SW 1271 (cell line): Measurements from ENCODE around the gene SLC12A6.
"Not testable (repeated sequence)": the region's sequence is repeated elsewhere in the genome, so short reads cannot be mapped to it uniquely, and the experiment has no call there.

Experiments
- DNase-seq, 2 experiments: peaks; one replicate each; lab custom pipeline; 2025; lab: John Stamatoyannopoulos, UW

Gene SLC12A6

GRCh38 chr15:34337557-34338306 lies at the start of gene SLC12A6:
SLC12A6 (minus strand) TSS chr15:34337781; CDS start chr15:34336680, 1,101 bp downstream.
- DNase-seq = peak; percentile 72 to 76

DNA sequence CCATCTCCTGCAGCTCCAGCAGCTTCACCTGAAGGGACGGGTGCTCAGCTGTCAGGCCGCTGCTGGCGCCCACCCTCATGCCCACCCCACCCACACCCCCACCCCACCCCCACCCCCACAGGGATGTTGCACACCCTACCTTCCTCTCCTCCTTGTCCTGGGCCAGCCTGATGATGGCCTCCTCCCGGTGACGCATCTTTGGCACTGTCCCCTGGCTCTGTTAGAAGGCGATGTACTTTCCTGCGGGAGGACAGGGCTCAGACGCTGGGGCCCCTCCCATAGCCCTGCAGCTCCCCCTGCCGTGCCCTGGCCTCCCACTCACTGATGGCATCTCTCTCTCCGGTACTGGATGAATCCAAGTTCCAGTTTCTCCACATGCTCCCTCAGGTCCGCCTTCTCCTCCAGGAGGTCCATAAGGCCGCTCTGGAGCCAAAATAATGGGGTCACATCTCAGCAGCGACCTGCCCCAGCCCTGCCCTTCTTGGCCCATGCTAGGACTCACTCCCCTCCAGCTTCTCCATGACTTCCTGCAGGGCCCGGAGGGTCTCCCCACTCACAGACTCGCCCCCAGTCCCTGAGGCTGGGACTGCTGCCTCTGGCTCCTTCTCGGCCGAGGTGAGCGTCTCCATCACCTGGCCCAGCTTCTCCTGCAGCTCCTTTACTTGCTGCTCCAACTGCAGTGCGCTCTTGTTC lies 44.4 kb upstream of the SLC12A6 start:
- not testable (repeated sequence) for DNase-seq

DNA sequence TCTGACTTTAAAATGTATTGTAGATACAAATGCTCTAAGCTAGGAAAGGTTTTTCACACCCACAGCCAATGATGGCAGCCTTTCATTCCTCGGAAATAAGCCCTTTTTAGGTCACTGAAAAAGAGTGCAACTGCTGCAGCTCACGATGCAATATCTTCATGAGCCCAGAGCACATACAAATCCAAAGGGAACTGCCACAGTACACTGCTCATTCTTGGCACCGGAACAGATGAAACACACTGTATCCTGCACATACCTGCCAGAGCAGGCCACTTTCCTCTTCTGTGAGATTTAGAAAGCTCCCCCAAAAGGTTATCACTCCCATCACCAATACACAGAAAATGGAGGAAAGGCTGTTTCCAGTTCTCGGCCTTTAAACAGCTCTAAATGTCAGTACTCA lies 42.9 kb upstream of the SLC12A6 start:
- not testable (repeated sequence) for DNase-seq

DNA sequence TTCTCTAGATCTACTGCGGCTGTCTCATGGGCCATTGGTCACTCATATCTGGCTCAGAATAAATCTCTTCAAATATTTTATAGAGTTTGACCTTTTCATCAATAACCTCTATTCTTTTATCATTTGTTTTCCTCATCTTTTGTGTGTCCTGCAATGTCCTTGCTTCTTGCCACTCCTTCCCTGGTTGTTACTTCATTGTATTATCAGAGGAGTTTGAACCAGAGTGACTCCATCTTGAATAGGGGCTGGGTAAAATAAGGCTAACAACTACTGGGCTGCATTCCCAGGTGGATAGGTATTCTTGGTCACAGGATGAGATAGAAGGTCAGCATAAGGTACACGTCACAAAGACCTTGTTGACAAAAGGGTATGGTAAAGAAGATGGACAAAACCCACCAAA lies 39.3 kb upstream of the SLC12A6 start:
- DNase-seq = no peak

GRCh38 chr15:34375541-34375940 lies 38.0 kb upstream of the SLC12A6 start:
- not testable (repeated sequence) for DNase-seq

- no peak for DNase-seq
Observed at GRCh38 chr15:34374816-34375215, 37.2 kb upstream of the SLC12A6 start.

DNA sequence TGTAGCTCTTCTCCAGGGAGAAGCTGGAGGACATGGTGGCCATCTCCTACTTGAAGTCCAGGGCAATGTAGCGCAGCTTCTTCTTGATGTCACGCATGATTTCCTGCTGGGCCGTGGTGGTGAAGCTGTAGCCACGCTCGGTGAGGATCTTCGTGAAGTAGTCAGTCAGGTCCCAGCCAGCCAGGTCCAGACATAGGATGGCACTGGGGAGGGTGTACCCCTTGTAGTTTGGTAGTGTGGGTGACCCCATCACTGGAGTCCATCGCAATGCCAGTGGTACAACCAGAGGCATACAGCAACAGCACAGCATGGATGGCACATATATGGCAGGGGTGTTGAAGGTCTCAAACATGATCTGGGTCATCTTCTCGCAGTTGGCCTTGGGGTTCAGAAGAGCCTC lies 36.4 kb upstream of the SLC12A6 start:
- DNase-seq = no peak

GRCh38 chr15:34370643-34371042 lies 33.1 kb upstream of the SLC12A6 start:
- DNase-seq = no peak

- no peak for DNase-seq
Observed at GRCh38 chr15:34370129-34370528, 32.5 kb upstream of the SLC12A6 start.

DNA sequence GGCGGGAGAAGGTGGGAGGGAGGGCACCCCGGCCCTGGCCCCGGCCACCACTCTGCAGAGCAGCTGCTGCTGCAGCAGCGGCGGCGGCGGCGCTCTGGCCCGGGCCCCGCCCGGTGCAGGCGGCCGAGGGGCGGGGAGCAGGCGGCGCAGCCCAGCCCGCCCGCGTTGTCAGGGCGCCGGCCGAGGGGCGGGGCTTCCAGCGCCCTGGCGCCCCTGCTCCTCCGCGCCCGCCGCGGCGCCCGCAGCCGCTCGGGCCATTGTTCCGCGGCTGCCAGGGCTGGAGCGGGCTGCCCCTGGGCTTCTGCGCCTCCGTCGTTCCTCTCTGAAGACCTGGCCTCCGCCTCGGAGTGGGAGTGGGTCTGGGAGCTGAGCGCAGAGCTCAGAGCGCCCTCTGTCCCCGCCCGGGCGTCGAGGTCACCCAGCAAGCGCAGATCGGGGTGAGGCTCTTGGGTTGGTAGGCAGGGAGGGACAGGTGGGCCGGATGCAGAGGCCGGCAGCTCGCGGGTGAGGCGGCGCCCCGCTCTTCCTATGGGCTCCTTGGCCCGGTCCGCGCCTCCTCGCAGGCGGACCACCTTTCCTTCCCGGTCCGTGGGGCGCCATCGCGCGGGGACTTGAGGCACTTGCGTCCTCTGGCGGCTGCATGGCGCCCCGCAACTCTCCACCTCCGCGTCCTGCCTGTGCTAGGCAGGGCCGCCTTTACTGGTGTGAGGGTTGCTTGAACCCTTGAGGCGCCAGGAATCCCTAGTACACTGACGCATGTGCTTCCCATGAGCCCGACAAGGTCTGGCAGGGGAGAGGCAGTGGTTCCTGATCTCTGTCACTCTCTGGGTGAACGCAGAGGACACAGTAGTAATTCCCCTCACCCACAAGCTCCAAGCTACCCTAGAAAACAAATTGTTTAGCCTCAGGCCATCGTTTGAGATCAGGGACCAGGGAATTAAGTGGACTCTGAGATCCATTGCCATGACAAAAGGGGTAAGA lies 29.8 kb upstream of the SLC12A6 start, which contains the start of gene LPCAT4:
Gene LPCAT4, minus strand, starts transcription at position 96 of the 981 bp plus-strand sequence. CDS start 96 bp downstream, outside the sequence.
- peak; percentile 68 to 74 for DNase-seq

DNA sequence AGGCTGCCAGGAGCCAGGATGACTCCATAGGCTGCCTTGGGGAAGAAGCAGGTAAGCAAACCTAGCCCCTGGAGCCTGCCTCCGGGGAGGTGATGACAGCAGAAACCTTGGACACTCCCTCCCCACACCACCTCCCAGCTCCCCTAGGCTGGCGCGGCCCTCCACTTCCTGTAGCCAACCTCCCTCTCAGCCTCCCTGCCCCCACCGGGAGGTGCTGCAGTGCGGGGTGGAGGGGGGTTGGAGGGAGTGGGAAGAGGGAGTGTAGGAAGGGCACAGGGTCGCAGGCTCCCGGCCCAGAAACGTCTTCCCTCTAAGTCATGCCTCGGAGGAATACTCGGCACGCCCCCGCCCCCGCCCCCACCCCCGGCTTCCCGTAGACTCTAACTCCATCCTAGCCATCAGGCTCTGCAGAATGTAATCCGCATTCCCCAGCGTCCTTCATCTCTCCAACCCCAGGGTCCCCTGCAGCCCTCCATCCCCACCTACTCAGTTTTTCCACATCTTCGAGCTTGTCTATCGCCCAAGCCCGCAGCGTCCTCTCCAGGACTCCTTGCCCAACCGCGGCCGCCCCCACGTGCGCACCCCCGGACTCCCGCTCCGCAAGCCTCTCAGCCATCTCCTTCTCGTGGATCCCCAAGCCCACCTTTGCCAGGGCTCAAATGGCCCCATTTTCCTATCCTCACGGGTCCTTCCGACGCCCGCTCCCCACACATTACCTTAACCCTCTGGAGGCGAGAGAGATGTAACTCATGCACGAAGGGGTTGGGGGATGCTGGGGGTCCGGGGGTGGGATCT lies 28.9 kb upstream of the SLC12A6 start:
- DNase-seq = peak in 1 of 2 experiments; percentile 28

- DNase-seq = no peak
Observed at GRCh38 chr15:34365836-34366235, 28.3 kb upstream of the SLC12A6 start.

DNA sequence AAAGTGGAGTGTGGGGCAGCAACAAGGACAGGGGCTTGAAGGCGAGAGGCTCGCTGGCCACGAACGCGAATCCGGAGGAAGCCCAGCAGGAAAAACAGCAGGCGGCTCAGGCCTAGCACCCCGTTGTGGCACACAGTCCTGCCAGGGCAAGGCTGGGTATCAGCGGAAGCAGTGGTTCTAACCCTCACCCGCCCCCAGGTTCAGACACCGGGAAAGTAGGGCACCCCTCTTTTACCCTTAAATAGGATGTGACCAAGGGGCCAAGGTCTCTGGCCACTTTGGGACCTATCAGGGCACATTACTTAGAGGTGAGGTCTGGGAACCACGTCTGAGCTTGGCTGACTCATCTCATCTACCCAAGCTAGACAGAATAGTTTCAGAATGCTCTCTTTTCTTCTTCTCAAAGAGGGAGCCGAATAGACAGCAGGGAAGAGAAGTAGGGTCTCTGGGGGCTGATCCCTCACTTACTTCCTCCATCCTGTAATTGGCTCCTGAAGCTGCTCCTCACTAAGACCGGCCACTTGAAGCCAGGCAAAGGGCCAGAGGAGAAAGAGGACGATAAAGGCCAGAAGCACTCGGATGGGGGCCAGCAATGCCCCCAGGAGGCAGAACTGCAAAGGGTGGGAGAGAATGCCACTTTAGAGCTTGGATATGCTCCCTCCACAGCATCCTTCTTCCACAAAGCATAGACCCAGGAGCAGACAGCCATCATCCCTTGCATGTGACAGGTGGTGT lies 27.7 kb upstream of the SLC12A6 start:
- DNase-seq = no peak

DNA sequence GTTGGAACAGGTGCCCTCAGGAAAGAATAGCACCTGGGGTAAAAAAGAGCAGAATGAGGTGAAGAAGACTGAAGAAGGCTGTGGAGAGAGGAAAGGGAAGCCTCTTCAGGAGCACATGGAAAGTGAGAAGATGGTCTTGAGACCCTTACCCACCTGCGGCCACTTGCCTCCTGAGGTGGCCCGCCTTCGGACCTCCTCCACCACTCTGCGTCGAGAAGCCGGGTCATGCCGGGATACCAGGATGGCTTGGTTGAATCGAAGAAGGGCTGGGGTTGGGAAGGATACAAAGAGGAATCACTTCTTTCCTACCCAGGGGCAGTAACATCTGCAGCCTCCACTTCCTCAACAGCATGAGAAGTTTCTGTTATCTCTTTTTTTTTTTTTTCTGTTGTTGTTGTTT lies 26.5 kb upstream of the SLC12A6 start:
- DNase-seq = no peak

GRCh38 chr15:34362047-34362773 lies 24.6 kb upstream of the SLC12A6 start:
- no peak for DNase-seq

DNA sequence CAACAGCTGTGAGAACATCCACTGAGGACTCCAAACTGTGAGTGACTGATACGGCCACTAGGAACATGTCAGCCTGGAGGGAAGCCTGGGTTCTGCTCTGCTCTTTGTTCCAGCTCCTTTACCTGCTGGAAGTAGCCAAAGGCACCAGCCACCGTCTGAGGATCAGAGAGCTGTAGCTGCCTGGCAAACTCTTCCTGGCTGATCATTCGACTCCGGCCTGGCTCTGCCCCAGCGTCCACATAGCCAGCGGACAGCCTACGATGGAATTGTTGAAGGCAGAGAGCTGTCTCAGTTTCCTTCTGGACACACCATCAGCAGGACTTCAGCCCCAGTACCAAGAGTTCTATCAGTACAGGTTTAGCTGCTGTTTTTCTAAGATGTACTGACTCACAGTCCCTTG lies 23.7 kb upstream of the SLC12A6 start:
- no peak for DNase-seq

DNA sequence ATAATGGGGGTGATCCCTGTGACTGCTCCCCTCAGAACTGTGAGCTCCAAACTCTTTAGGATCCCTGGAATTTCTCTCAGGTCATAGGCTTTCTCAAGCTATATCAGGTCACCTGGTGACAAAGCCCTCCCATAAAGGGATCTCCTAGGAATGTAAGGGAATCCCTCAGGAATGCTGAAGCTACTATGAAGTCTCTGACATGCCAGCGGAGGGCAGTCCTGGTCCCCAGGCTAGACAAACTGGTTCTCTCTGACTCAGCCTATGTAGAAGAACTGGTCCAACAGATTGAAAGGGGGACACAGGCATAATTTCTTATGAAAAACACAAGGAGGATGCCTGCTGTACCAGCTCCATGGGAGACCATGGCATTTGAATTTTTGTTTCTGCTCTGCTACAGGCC lies 22.7 kb upstream of the SLC12A6 start:
- no peak for DNase-seq

- DNase-seq = no peak
Observed at GRCh38 chr15:34359416-34359815, 21.8 kb upstream of the SLC12A6 start.

DNA sequence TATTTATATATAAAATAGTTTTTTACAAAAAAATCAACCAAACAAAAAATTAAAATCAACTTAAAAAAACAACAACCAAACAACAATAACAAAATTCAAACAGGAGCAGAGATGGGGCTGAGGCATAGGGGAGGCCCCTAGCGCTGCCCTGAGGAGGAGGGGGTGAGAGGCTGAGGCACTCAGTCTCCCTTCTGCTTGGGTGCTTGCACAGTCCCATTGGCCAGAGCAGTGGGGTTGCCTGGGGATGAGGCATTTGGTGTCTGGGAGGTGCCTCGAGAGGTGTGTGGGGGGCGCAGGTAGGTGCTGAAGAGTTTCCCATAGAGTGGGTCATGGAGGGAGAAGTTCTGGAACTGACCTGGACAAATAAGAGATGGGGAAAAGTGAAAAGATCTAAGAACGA lies 21.4 kb upstream of the SLC12A6 start:
- no peak for DNase-seq

- DNase-seq = no peak
Observed at GRCh38 chr15:34358367-34358766, 20.8 kb upstream of the SLC12A6 start.
